ENCODE measurements around the gene SNCB.
"Not testable (repeated sequence)": the region's sequence is repeated elsewhere in the genome, so short reads cannot be mapped to it uniquely, and the experiment has no call there.

The SNCB gene

GRCh38 chr5:176594554-176594953 lies 35.8 kb downstream of the SNCB start:
- H3K27ac ChIP-seq (replicated peaks), result no peak overlapping the region
- TF ChIP-seq SPI1 (IDR thresholded peaks at IDR 0.05; ENCODE audit: borderline replicate concordance, low read depth) (no peak), GABPA (IDR thresholded peaks at IDR 0.05; ENCODE audit: low read depth) (no peak), POLR2AphosphoS5 (IDR thresholded peaks at IDR 0.05; ENCODE audit: low read depth) (no peak), CTCF (IDR thresholded peaks at IDR 0.05; ENCODE audit: insufficient read depth, low read length) (no peak)
- TF ChIP-seq, protein P1, sequence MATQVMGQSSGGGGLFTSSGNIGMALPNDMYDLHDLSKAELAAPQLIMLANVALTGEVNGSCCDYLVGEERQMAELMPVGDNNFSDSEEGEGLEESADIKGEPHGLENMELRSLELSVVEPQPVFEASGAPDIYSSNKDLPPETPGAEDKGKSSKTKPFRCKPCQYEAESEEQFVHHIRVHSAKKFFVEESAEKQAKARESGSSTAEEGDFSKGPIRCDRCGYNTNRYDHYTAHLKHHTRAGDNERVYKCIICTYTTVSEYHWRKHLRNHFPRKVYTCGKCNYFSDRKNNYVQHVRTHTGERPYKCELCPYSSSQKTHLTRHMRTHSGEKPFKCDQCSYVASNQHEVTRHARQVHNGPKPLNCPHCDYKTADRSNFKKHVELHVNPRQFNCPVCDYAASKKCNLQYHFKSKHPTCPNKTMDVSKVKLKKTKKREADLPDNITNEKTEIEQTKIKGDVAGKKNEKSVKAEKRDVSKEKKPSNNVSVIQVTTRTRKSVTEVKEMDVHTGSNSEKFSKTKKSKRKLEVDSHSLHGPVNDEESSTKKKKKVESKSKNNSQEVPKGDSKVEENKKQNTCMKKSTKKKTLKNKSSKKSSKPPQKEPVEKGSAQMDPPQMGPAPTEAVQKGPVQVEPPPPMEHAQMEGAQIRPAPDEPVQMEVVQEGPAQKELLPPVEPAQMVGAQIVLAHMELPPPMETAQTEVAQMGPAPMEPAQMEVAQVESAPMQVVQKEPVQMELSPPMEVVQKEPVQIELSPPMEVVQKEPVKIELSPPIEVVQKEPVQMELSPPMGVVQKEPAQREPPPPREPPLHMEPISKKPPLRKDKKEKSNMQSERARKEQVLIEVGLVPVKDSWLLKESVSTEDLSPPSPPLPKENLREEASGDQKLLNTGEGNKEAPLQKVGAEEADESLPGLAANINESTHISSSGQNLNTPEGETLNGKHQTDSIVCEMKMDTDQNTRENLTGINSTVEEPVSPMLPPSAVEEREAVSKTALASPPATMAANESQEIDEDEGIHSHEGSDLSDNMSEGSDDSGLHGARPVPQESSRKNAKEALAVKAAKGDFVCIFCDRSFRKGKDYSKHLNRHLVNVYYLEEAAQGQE (IDR thresholded peaks at IDR 0.05; ENCODE audit: insufficient replicate concordance, low read depth), result no peak
- no peak overlapping the region for H3K4me3 ChIP-seq (replicated peaks; ENCODE audit: insufficient read depth, low read length)
- peaks cover 18% of the 10 kb centered on the region for H3K27me3 ChIP-seq (ENCODE audit: insufficient read depth, poor library complexity, severe bottlenecking)
- no peak for DNase-seq (ENCODE audit: low read depth in 1 of 2, low spot score in 1 of 2)

- H3K27ac ChIP-seq (replicated peaks), result no peak overlapping the region
- no peak for DNase-seq (ENCODE audit: low read depth in 1 of 2, low spot score in 1 of 2)
- H3K27me3 ChIP-seq (ENCODE audit: insufficient read depth, poor library complexity, severe bottlenecking), result peaks cover 13% of the 10 kb centered on the region
- TF ChIP-seq CTCF (IDR thresholded peaks at IDR 0.05; ENCODE audit: insufficient read depth, low read length) (no peak), SPI1 (IDR thresholded peaks at IDR 0.05; ENCODE audit: borderline replicate concordance, low read depth) (no peak), GABPA (IDR thresholded peaks at IDR 0.05; ENCODE audit: low read depth) (no peak), POLR2AphosphoS5 (IDR thresholded peaks at IDR 0.05; ENCODE audit: low read depth) (no peak)
- TF ChIP-seq, protein P1 (IDR thresholded peaks at IDR 0.05; ENCODE audit: insufficient replicate concordance, low read depth), result no peak
- no peak overlapping the region for H3K4me3 ChIP-seq (replicated peaks; ENCODE audit: insufficient read depth, low read length)
Observed at GRCh38 chr5:176593273-176593869, 37.0 kb downstream of the SNCB start.

DNA sequence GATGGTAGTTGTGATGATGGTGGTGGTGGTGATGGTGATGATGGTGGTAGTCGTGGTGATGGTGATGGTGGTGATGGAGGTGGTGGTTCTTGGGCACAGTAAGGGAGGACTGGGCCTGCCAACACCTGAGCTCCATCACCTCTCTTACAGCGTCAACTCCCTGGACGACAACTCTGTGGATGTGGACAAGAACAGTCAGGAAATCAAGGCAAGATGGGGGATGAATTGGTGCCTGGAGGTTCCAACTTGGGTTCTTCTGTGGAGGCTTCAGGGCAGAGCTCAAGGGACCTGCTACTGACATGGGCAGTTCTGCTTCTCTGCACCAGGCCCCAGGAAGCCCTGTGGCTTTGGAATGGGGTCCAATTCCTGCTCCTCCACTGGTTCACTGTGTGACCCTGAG lies 37.8 kb downstream of the SNCB start:
- no peak for DNase-seq (ENCODE audit: low read depth in 1 of 2, low spot score in 1 of 2)
- H3K27me3 ChIP-seq (ENCODE audit: insufficient read depth, poor library complexity, severe bottlenecking), result peaks cover 6% of the 10 kb centered on the region
- no peak for TF ChIP-seq CTCF (IDR thresholded peaks at IDR 0.05; ENCODE audit: insufficient read depth, low read length)
- TF ChIP-seq, protein P1 (IDR thresholded peaks at IDR 0.05; ENCODE audit: insufficient replicate concordance, low read depth), result no peak
- TF ChIP-seq GABPA (IDR thresholded peaks at IDR 0.05; ENCODE audit: low read depth), result no peak
- TF ChIP-seq POLR2AphosphoS5 (IDR thresholded peaks at IDR 0.05; ENCODE audit: low read depth), result no peak
- TF ChIP-seq SPI1 (IDR thresholded peaks at IDR 0.05; ENCODE audit: borderline replicate concordance, low read depth), result no peak
- no peak overlapping the region for H3K27ac ChIP-seq (replicated peaks)
- no peak overlapping the region for H3K4me3 ChIP-seq (replicated peaks; ENCODE audit: insufficient read depth, low read length)

GRCh38 chr5:176591667-176592066 lies 38.7 kb downstream of the SNCB start:
- not testable (repeated sequence) for H3K27ac ChIP-seq (replicated peaks); DNase-seq (ENCODE audit: low read depth in 1 of 2, low spot score in 1 of 2); H3K4me3 ChIP-seq (replicated peaks; ENCODE audit: insufficient read depth, low read length); H3K27me3 ChIP-seq (ENCODE audit: insufficient read depth, poor library complexity, severe bottlenecking)
